K562 (cell line): ENCODE data around the gene PTTG1IP. TPM values are rescaled to one million over a fixed set of nuclear protein-coding genes. Genes with fewer than 3 reads are reported as not detected.

Experiments used
- ATAC-seq: fragments of 200-7000 bp; cut with Tn5 transposase; 3 replicates; pipeline ENCODE4 v1.9.1; 2020; ENCODE audit warnings: moderate library complexity
- BruUV-seq: library from RNA; stranded (reverse); fragments of 400-500 nt; replicated peaks from 2 replicates; lab custom pipeline; 2021; lab: Mats Ljungman, UMichigan
- CTCF ChIA-PET: fragments of 300-600 bp; formaldehyde crosslinking; extraction: SDS; loops from one replicate; lab custom pipeline; 2021; ENCODE audit warnings: low intra/inter-chr PET ratio; lab: Yijun Ruan, JAX
- POLR2A ChIA-PET: fragments of 300-600, 350-650 bp; sonication (Branson Sonifier 250); formaldehyde crosslinking; extraction: SDS; loops from one replicate; lab custom pipeline; 2021; ENCODE audit warnings: antibody characterized with exemption, inconsistent platforms; lab: Yijun Ruan, JAX
- DNase-seq, 4 experiments: peaks; one replicate each; pipeline versions ENCODE4 v3.0.0 to v3.0.0-alpha.2; 2011 to 2018; ENCODE audit warnings: low spot score in 3 of 4, mixed read lengths in 3 of 4; ENCODE audit errors: extremely low read depth in 1 of 4
- FAIRE-seq: peaks from 2 replicates; lab custom pipeline; 2011; peaks lifted over from hg19 to GRCh38; lab: Jason Lieb, UNC
- H2AFZ ChIP-seq: 2 replicates; pipeline ENCODE4 v1.6.0; 2011; ENCODE audit warnings: low read depth, low read length, control low read depth, inconsistent platforms
- H3K27ac ChIP-seq: fragments of 200-600 bp; 3 replicates; pipeline ENCODE4 v1.8.0; 2011; ENCODE audit warnings: low read depth, mild to moderate bottlenecking, control low read depth, inconsistent platforms, low read length, moderate library complexity, mixed read lengths; ENCODE audit errors: extremely low read depth
- H3K27me3 ChIP-seq, 2 experiments: fragments of 300-600 bp in 1 of 2; 2 replicates in 1 of 2; 3 replicates in 1 of 2; pipeline versions ENCODE4 v1.6.0 to v1.8.0; 2011; ENCODE audit warnings: inconsistent platforms in 2 of 2, low read length in 2 of 2, mild to moderate bottlenecking in 1 of 2, mixed read lengths in 1 of 2, moderate library complexity in 1 of 2; ENCODE audit not compliant: control insufficient read depth in 2 of 2, insufficient read depth in 2 of 2
- H3K36me3 ChIP-seq: fragments of 300-600 bp; 3 replicates; pipeline ENCODE4 v1.8.0; 2011; ENCODE audit warnings: mild to moderate bottlenecking, low read length, inconsistent platforms; ENCODE audit not compliant: control insufficient read depth, insufficient read depth
- H3K4me1 ChIP-seq, 2 experiments: fragments of 200-600 bp in 1 of 2; replicated peaks in 1 of 2; 2 replicates in 1 of 2; 3 replicates in 1 of 2; pipeline versions ENCODE4 v1.5.1 to v1.8.0; 2011; ENCODE audit warnings: inconsistent platforms in 2 of 2, low read length in 2 of 2, mild to moderate bottlenecking in 1 of 2, mixed read lengths in 1 of 2, moderate library complexity in 1 of 2; ENCODE audit not compliant: control insufficient read depth in 2 of 2, insufficient read depth in 2 of 2
- H3K4me2 ChIP-seq: 2 replicates; pipeline ENCODE4 v1.6.1; 2011; ENCODE audit warnings: low read length, control low read depth, inconsistent platforms, mixed read lengths; ENCODE audit not compliant: insufficient read depth
- H3K4me3 ChIP-seq: fragments of 200-600 bp; sonication (generic), shearing (Covaris generic); 2 replicates; pipeline ENCODE4 v1.5.1; 2016; ENCODE audit warnings: control low read depth, inconsistent platforms
- H3K79me2 ChIP-seq: fragments of 200-600 bp; 3 replicates; pipeline ENCODE4 v1.8.0; 2011; ENCODE audit warnings: low read length, inconsistent platforms; ENCODE audit not compliant: control insufficient read depth, insufficient read depth
- H3K9ac ChIP-seq, 2 experiments: 2 replicates each; pipeline versions ENCODE4 v1.6.0 to v1.6.1; 2011; ENCODE audit warnings: low read depth in 2 of 2, low read length in 2 of 2, control low read depth in 1 of 2, inconsistent platforms in 1 of 2, mild to moderate bottlenecking in 1 of 2, mixed read lengths in 1 of 2; ENCODE audit not compliant: insufficient read depth in 1 of 2
- H3K9me1 ChIP-seq: one replicate; pipeline ENCODE4 v1.6.0; 2011; ENCODE audit warnings: inconsistent platforms, mild to moderate bottlenecking, low read length, moderate library complexity; ENCODE audit not compliant: control insufficient read depth, insufficient read depth
- H3K9me3 ChIP-seq: replicated peaks from 2 replicates; pipeline ENCODE4 v1.5.1; 2011; ENCODE audit warnings: low read depth, low read length, inconsistent platforms; ENCODE audit not compliant: control insufficient read depth, insufficient read depth
- H4K20me1 ChIP-seq: replicated peaks from 2 replicates; pipeline ENCODE4 v1.6.1; 2011; ENCODE audit warnings: low read length, inconsistent platforms, mixed read lengths; ENCODE audit not compliant: control insufficient read depth, insufficient read depth
- SPI1 ChIP-seq: IDR thresholded peaks from 2 replicates; pipeline ENCODE4 v1.6.1; 2011; ENCODE audit warnings: low read depth, low read length, control low read depth, borderline replicate concordance
- ZNF445 ChIP-seq: fragments of 250-450 bp; sonication (Bioruptor Pico); IDR thresholded peaks from 2 replicates; pipeline ENCODE4 v1.4.0; 2020; ENCODE audit warnings: low read depth, mild to moderate bottlenecking, moderate library complexity
- WGBS: fragments of 100-300 bp; shearing (Covaris generic); methylation state at CpG from one replicate; pipeline ENCODE4 v1.1.6; 2016; ENCODE audit warnings: low coverage, mixed read lengths; ENCODE audit not compliant: insufficient coverage; ENCODE audit errors: missing lambda C conversion rate; 5-methylcytosine and 5-hydroxymethylcytosine counted together
- in situ Hi-C: fragments of 300-500 bp; cut with MboI; formaldehyde crosslinking; loops from 4 replicates; pipeline ENCODE4 v1.15.0; 2018; ENCODE audit warnings: inconsistent platforms, mixed read lengths
- intact Hi-C: fragments of 100-400 bp; cut with micrococcal nuclease; formaldehyde crosslinking; loops from 2 replicates; pipeline ENCODE4 v1.14.2; 2022
- polyA plus RNA-seq, 8 experiments: library from polyadenylated mRNA; depleted of rRNA in 4 of 8; stranded (reverse) in 5 of 8; unstranded in 3 of 8; fragments of >200 nt; fragmentation: Nextera tagmentation in 2 of 8; fragmentation: Illumina TruSeq in 1 of 8; extraction: Ambion mirVana in 2 of 8; extraction: Trizol in 1 of 8; gene quantifications; 2 replicates each; pipeline versions ENCODE4 v1.2.1 to v1.2.3, GENCODE V29; 2011 to 2014; ENCODE audit warnings: inconsistent platforms in 1 of 8, missing spikeins in 1 of 8
- total RNA-seq, 7 experiments: library from RNA; depleted of rRNA in 6 of 7; stranded (reverse); fragments of >200 nt in 6 of 7; fragmentation: Illumina TruSeq in 2 of 7; extraction: Trizol in 2 of 7; gene quantifications; 2 replicates each; pipeline versions ENCODE4 v1.2.1 to v1.2.3, GENCODE V29; 2011 to 2021; ENCODE audit warnings: low replicate concordance in 1 of 7
- TF ChIP-seq, protein P1 (sequence below): fragments of 450-650 bp; IDR thresholded peaks from 2 replicates; pipeline ENCODE4 v1.7.1; 2018; ENCODE audit warnings: mild to moderate bottlenecking, low read depth; ENCODE audit not compliant: partially characterized antibody
- TF ChIP-seq, protein P2 (sequence below): sonication (generic); formaldehyde crosslinking; IDR thresholded peaks from 2 replicates; pipeline ENCODE4 v1.8.0; 2023; ENCODE audit warnings: mild to moderate bottlenecking, missing genetic modification reagents

PTTG1IP gene
- total and polyA plus RNA-seq, 9 of the 15 experiments (the other 6 are each of a cell fraction or from before 2014, with no cell fraction given), result 5.0 to 99.3 (median 82.4) TPM

GRCh38 chr21:44903050-44903685 is 29.7 kb upstream of the PTTG1IP start:
- H3K79me2 ChIP-seq, result no peaks in the 10 kb centered on the region
- peaks cover 9 to 75% of the 10 kb centered on the region in 2 experiments; a peak in 3 of 5 replicates for H3K4me1 ChIP-seq
- peak overlapping the region in 1 of 2 experiments; percentile 31; a peak in 1 of 4 replicates for H3K9ac ChIP-seq
- H3K36me3 ChIP-seq, result no peaks in the 10 kb centered on the region; the same call in 2 of the 3 replicates
- ChIA-PET CTCF (no interaction called here), POLR2A (interaction anchor here (0.6 to 0.9 kb wide), 2 partner anchors 99 to 102 kb away, joined by 3 to 5 read pairs; partner anchors contain the start of gene UBE2G2)
- ATAC-seq, result no peak
- peaks cover 12% of the 10 kb centered on the region for H3K9me3 ChIP-seq
- 20% methylated on average over 18 of the region's 18 CpGs for WGBS
- H3K4me2 ChIP-seq, result no peak overlapping the region
- no peak overlapping the region for H2AFZ ChIP-seq
- no peaks in the 10 kb centered on the region for H3K9me1 ChIP-seq
- no peak overlapping the region for H3K4me3 ChIP-seq
- intact Hi-C loops (no loop called here), in situ Hi-C loops (no loop called here)
- no peak for DNase-seq
- H3K27me3 ChIP-seq, result peaks cover 47 to 81% of the 10 kb centered on the region in 2 experiments
- no peak overlapping the region for H3K27ac ChIP-seq
- H4K20me1 ChIP-seq, result peaks cover 6% of the 10 kb centered on the region
- FAIRE-seq, result no peak
- TF ChIP-seq SPI1 (peak; percentile 39; the same call in 1 of the 2 replicates), ZNF445 (CRISPR knock-in tag) (no peak)
- BruUV-seq, result no TSS peak

DNA sequence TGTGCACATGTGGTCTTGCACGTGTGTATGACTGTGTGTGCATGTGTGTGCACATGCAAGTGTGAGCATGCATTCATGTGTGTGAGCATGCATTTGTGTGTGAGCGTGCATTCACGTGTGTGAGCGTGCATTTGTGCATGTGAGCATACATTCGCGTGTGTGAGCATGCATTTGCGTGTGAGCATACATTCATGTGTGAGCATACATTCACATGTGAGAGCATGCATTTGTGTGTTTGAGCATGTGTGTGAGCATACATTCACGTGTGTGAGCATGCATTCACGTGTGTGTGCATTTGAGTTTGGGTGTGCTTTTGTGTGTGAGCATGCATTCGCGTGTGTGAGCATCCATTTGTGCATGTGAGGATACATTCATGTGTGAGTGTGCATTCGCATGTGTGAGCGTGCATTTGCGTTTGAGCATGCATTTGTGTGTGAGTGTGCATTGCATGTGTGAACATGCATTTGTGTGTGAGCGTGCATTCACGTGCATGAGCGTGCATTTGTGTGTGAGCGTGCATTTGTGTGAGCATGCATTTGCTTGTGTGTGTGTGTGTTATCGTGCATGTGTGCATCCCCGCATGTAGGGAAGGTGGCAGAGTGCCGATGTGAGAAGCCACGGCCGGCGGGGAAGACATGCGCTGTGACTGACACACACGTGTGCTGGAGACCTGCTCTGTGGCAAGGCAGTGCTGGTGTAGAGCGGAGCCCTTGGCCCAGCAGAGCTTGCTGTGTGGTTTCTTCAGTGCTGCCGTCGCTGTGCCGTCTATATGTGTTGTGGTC is 29.0 kb upstream of the PTTG1IP start:
- WGBS, result 39% methylated on average over 30 of the region's 30 CpGs
- TF ChIP-seq, protein P1, sequence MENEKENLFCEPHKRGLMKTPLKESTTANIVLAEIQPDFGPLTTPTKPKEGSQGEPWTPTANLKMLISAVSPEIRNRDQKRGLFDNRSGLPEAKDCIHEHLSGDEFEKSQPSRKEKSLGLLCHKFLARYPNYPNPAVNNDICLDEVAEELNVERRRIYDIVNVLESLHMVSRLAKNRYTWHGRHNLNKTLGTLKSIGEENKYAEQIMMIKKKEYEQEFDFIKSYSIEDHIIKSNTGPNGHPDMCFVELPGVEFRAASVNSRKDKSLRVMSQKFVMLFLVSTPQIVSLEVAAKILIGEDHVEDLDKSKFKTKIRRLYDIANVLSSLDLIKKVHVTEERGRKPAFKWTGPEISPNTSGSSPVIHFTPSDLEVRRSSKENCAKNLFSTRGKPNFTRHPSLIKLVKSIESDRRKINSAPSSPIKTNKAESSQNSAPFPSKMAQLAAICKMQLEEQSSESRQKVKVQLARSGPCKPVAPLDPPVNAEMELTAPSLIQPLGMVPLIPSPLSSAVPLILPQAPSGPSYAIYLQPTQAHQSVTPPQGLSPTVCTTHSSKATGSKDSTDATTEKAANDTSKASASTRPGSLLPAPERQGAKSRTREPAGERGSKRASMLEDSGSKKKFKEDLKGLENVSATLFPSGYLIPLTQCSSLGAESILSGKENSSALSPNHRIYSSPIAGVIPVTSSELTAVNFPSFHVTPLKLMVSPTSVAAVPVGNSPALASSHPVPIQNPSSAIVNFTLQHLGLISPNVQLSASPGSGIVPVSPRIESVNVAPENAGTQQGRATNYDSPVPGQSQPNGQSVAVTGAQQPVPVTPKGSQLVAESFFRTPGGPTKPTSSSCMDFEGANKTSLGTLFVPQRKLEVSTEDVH, result no peak
- TF ChIP-seq, protein P2, sequence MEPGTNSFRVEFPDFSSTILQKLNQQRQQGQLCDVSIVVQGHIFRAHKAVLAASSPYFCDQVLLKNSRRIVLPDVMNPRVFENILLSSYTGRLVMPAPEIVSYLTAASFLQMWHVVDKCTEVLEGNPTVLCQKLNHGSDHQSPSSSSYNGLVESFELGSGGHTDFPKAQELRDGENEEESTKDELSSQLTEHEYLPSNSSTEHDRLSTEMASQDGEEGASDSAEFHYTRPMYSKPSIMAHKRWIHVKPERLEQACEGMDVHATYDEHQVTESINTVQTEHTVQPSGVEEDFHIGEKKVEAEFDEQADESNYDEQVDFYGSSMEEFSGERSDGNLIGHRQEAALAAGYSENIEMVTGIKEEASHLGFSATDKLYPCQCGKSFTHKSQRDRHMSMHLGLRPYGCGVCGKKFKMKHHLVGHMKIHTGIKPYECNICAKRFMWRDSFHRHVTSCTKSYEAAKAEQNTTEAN (CRISPR knock-in tag), result peak; percentile 81; the same call in 1 of the 2 replicates
- peaks cover 12% of the 10 kb centered on the region for H3K9me3 ChIP-seq
- H3K36me3 ChIP-seq, result no peaks in the 10 kb centered on the region; the same call in 2 of the 3 replicates
- no peak overlapping the region for H3K27ac ChIP-seq
- DNase-seq (no peak), FAIRE-seq (peak; percentile 69), ATAC-seq (no peak)
- peaks cover 11% of the 10 kb centered on the region for H4K20me1 ChIP-seq
- H3K4me3 ChIP-seq, result no peak overlapping the region
- peaks cover 45 to 82% of the 10 kb centered on the region in 2 experiments for H3K27me3 ChIP-seq
- no peaks in the 10 kb centered on the region for H3K79me2 ChIP-seq
- H3K9me1 ChIP-seq, result no peaks in the 10 kb centered on the region
- H2AFZ ChIP-seq, result no peak overlapping the region
- intact Hi-C loops, result no loop called here
- peaks cover 7 to 76% of the 10 kb centered on the region in 2 experiments; a peak in 4 of 5 replicates for H3K4me1 ChIP-seq
- in situ Hi-C loops, result no loop called here
- BruUV-seq, result no TSS peak
- CTCF ChIA-PET, result no interaction called here
- H3K4me2 ChIP-seq, result no peak overlapping the region
- no peak overlapping the region for H3K9ac ChIP-seq
- POLR2A ChIA-PET, result no interaction called here
